Gastroesophageal sphincter (tissue), 4 donors: ENCODE data around the gene CCDC86. TPM values are rescaled to one million over a fixed set of nuclear protein-coding genes. Genes with fewer than 3 reads are reported as not detected.

Experiments
- ATAC-seq: fragments of 150-250 bp; one replicate; pipeline ENCODE4 v1.9.1; 2016; ENCODE audit warnings: mild to moderate bottlenecking, moderate library complexity
- H3K27ac ChIP-seq, 4 donors: fragments of 200-600 bp; sonication (generic) in 3 of 4; 1 replicate in 3 of 4; 2 replicates in 1 of 4; pipeline ENCODE4 v1.5.1; 2016 to 2019
- H3K27me3 ChIP-seq: fragments of 200-600 bp; sonication (generic); one replicate; pipeline ENCODE4 v1.5.1; 2019
- H3K36me3 ChIP-seq, 2 donors: fragments of 200-600 bp; sonication (generic); one replicate each; pipeline ENCODE4 v1.5.1; 2019; ENCODE audit warnings: control low read depth in 1 of 2
- H3K4me1 ChIP-seq, 3 donors: fragments of 200-600 bp; sonication (generic); 1 replicate in 2 of 3; 2 replicates in 1 of 3; pipeline ENCODE4 v1.5.1; 2016 to 2019; ENCODE audit warnings: control low read depth in 2 of 3
- H3K4me3 ChIP-seq, 2 donors: fragments of 200-600 bp; sonication (generic); one replicate each; pipeline ENCODE4 v1.5.1; 2019; ENCODE audit warnings: mild to moderate bottlenecking in 1 of 2, moderate library complexity in 1 of 2
- H3K9me3 ChIP-seq, 3 donors: fragments of 200-600 bp; sonication (generic); one replicate each; pipeline ENCODE4 v1.5.1; 2017 to 2019; ENCODE audit warnings: control low read depth in 2 of 3
- EP300 ChIP-seq: sonication (generic); formaldehyde crosslinking; IDR thresholded peaks from one replicate; pipeline ENCODE4 v1.6.1; 2017; ENCODE audit warnings: antibody characterized with exemption, mild to moderate bottlenecking
- POLR2A ChIP-seq, 2 donors: fragments of 450-650 bp; IDR thresholded peaks; one replicate each; pipeline ENCODE4 v1.6.1; 2017; ENCODE audit warnings: antibody characterized with exemption in 2 of 2, mild to moderate bottlenecking in 2 of 2, moderate library complexity in 1 of 2
- POLR2AphosphoS5 ChIP-seq: sonication (generic); formaldehyde crosslinking; IDR thresholded peaks from one replicate; pipeline ENCODE4 v1.6.1; 2017; ENCODE audit warnings: antibody characterized with exemption
- WGBS, 2 donors: methylation state at CpG; one replicate each; pipeline ENCODE4 v1.1.5; 2018; ENCODE audit warnings: low coverage in 1 of 2; 5-methylcytosine and 5-hydroxymethylcytosine counted together
- total RNA-seq, 4 donors: library from RNA; depleted of rRNA; stranded (reverse); fragments of >200 nt; gene quantifications; one replicate each; pipeline ENCODE4 v1.1.0, GENCODE V29; 2016
- TF ChIP-seq, protein P1 (sequence below), 4 experiments: fragments of 200-600 bp in 2 of 4; fragments of 450-650 bp in 2 of 4; sonication (generic) in 1 of 4; IDR thresholded peaks; one replicate each; pipeline ENCODE4 v1.5.1; 2017 to 2019; ENCODE audit warnings: antibody characterized with exemption in 4 of 4, mild to moderate bottlenecking in 2 of 4, moderate library complexity in 2 of 4

CCDC86 gene
- total RNA-seq, 4 donors from 2014 or later = 10.5 to 27.8 (median 18.2) TPM

DNA sequence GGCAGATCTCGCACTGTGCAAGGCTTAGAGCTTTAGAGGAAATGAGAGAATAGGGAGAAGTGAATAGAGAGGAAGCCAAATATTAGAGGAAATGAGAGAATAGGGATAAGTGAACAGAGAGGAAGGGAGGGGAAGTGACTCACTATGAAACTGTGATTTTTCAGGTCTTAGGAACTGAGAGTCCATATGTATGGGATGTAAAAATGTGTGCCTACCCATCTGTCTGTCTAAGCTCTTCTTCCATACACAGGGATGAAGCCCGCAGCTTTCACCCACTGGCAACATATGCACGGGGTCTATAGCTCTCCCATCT, 6.4 kb upstream of the CCDC86 start:
- Histone ChIP-seq H3K36me3 (no peaks in the 10 kb centered on the region), H3K4me1 (peaks cover 0 to 15% (median 0%) of the 10 kb centered on the region in 3 donors), H3K4me3 (no peak overlapping the region), H3K9me3 (no peaks in the 10 kb centered on the region), H3K27me3 (peaks cover 4% of the 10 kb centered on the region), H3K27ac (no peak overlapping the region)
- no peak for TF ChIP-seq POLR2AphosphoS5
- TF ChIP-seq, protein P1, sequence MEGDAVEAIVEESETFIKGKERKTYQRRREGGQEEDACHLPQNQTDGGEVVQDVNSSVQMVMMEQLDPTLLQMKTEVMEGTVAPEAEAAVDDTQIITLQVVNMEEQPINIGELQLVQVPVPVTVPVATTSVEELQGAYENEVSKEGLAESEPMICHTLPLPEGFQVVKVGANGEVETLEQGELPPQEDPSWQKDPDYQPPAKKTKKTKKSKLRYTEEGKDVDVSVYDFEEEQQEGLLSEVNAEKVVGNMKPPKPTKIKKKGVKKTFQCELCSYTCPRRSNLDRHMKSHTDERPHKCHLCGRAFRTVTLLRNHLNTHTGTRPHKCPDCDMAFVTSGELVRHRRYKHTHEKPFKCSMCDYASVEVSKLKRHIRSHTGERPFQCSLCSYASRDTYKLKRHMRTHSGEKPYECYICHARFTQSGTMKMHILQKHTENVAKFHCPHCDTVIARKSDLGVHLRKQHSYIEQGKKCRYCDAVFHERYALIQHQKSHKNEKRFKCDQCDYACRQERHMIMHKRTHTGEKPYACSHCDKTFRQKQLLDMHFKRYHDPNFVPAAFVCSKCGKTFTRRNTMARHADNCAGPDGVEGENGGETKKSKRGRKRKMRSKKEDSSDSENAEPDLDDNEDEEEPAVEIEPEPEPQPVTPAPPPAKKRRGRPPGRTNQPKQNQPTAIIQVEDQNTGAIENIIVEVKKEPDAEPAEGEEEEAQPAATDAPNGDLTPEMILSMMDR (IDR thresholded peaks at IDR 0.05) = no peak
- no peak for TF ChIP-seq EP300
- no peak for TF ChIP-seq POLR2A (IDR thresholded peaks at IDR 0.05)
- WGBS, 2 donors = 72 to 81% methylated on average over 3 of the region's 3 CpGs
- no peak for ATAC-seq

DNA sequence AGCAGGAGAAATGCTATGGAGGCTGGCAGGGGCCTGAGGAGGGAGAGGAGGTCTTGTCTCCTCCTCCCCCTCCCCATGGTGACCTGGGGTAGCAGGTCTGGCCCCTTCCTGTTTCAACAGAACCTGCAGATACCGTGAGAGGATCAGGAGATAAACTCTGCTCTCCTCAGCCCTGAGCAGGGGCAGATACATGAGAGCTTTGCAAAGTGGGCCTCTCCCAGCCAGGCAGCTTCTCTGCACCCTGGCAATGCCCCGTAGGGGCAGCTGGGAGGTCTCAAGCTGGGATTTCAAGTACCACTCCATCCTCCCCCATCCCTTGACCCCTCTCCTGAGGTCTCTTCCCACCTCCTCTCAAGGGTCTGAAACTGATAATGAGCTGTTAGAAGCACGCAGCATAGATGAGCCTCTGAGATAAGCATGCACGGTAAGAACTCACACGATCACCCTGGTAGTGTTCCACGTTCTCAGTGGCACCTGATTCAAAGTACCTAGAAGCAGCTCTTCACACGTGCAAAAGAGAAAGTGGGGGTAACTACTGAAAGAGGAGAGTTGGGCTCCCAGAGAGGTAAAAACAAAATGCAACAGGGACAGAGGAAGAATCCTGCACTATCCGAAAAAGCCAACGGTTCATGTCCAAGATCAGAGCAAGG, 4.9 kb upstream of the CCDC86 start:
- Histone ChIP-seq H3K4me3 (no peak overlapping the region), H3K4me1 (peaks cover 0 to 22% (median 7%) of the 10 kb centered on the region in 3 donors), H3K27ac (no peak overlapping the region), H3K9me3 (no peaks in the 10 kb centered on the region), H3K36me3 (no peaks in the 10 kb centered on the region), H3K27me3 (peaks cover 4% of the 10 kb centered on the region)
- WGBS, 2 donors = 53% methylated on average over 7 of the region's 9 CpGs; no CpG with 5 or more reads in 1 of the 2 donors
- no peak for ATAC-seq
- TF ChIP-seq, protein P1 (IDR thresholded peaks at IDR 0.05) = no peak
- TF ChIP-seq POLR2A (IDR thresholded peaks at IDR 0.05) (no peak), EP300 (no peak), POLR2AphosphoS5 (no peak)

DNA sequence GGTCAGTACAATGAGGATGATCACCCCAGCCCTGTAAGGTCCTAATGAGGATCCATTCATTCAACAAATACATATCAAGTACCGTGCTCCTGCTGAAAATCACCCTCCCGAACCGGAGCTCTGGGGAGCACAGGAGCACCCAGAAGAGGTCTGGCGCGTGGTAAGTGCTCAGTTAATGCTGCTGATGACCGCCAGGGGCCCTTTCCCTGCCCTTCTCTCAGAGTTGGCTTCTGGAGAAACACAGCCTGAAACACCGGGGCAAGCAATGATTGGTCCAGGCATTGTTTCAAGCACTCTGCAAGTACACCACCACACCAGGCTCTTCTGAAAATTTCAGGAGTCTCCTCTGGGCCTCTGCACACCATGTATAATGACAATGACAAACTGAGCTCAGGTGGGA, 3.8 kb upstream of the CCDC86 start:
- Histone ChIP-seq H3K9me3 (no peaks in the 10 kb centered on the region), H3K27me3 (peaks cover 4% of the 10 kb centered on the region), H3K36me3 (no peaks in the 10 kb centered on the region), H3K4me1 (peaks cover 0 to 30% (median 7%) of the 10 kb centered on the region in 3 donors), H3K27ac (no peak overlapping the region), H3K4me3 (no peak overlapping the region)
- WGBS, 2 donors = 80% methylated on average over 1 of the region's 7 CpGs; no CpG with 5 or more reads in 1 of the 2 donors
- ATAC-seq = no peak
- TF ChIP-seq POLR2A (IDR thresholded peaks at IDR 0.05) (no peak), POLR2AphosphoS5 (no peak), EP300 (no peak)

DNA sequence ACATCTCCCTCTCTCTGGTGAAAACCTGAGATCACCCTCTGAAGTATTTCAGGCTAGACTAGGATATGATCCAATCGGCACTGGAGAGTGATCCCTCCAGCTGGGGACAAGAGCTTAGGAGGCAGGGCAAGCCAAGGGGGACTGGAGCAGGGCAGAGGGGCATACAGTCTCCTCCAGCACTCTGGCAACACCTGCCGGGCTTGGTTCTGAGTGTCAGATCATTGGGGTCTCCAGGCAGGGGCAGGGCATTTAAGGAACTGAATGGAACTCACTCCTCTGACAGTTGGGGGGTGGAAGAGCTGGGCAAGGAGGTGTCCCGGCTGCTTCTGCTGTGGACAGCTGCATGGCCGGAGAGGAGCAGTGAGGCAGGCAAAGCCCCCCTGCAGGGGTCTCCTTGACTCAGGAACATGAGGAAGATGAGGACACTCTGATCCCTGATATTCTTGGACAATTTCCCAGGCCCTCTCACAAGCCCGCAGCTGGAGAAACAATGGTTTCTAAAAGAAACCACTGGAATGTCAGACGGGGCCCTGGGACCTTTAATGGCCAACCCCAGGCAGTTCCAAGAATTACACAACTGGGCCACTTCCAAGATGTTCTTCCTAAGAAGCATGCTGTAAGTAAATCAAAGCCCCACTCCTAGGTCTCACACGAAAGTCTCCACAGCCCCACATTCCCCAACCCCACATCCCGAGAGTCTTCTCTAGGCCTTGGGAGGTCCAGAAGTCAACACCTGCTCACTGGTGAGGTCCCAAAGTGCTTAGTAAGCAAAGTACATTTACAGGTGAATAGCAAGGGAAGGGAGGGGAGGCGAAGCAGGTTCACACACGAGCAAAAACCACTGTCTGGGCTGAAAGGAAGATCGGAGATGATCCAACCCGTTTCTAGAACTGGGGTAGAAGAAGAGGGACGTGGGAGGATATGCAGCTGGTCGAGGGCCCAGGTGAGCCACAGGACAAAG, 1.2 kb upstream of the CCDC86 start:
- ATAC-seq = no peak
- Histone ChIP-seq H3K36me3 (no peaks in the 10 kb centered on the region), H3K4me1 (peaks cover 0 to 54% (median 19%) of the 10 kb centered on the region in 3 donors), H3K27me3 (no peaks in the 10 kb centered on the region), H3K27ac (peak overlapping the region in 3 of 4 donors; percentile 80 to 86 (median 81)), H3K4me3 (peak overlapping the region in 1 of 2 donors; percentile 91), H3K9me3 (no peaks in the 10 kb centered on the region)
- TF ChIP-seq, protein P1 (IDR thresholded peaks at IDR 0.05) = no peak
- TF ChIP-seq POLR2AphosphoS5 (no peak), EP300 (no peak), POLR2A (IDR thresholded peaks at IDR 0.05) (no peak)
- WGBS, 2 donors = 56 to 64% methylated on average over 6 to 9 of the region's 14 CpGs
